GM18498 (cell line): ENCODE results near the gene ACKR3.

Experiments used
- ATAC-seq: cut with Tn5 transposase; IDR thresholded peaks from one replicate; pipeline ENCODE4 v1.9.1; 2021; ENCODE audit warnings: mild to moderate bottlenecking, moderate library complexity; ENCODE audit not compliant: unreplicated experiment

The ACKR3 gene

DNA sequence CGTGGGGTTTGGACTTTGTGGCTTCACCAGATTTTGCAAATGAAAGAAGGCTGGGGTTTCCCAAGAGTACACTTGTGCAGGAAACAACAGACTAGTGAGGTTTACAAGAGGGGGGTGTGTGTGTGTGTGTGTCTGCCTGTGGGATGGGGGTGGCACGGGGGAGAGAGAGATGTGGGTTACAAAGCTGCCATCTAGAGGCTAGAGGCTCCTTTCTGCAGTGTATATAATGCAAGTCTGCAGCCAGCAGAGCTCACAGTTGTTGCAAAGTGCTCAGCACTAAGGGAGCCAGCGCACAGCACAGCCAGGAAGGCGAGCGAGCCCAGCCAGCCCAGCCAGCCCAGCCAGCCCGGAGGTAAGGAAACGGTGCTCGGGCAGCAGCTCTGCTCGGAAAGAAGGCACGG is at the start of gene ACKR3:
TSS of gene ACKR3 (plus strand) at position 253 of the 401 bp plus-strand sequence. CDS start 10,641 bp downstream, outside the sequence.
- ATAC-seq: peak; percentile 89

DNA sequence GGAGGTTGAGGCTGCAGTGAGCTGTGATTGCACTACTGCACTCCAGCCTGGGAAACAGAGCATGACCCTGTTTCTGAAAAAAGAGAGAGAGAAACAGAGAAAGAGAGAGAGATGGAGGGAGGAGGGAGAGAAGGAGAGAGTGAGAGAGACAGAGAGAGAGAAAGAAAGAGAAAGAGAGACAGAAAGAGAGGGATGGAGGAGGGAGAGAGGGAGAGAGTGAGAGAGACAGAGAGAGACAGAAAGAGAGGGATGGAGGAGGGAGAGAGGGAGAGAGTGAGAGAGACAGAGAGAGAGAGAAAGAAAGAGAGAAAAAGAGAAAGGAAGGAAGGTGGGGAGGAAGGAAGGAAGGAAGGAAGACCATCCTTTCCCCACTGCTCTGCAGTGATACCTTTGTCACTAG is 48.1 kb upstream of the ACKR3 start:
- no peak for ATAC-seq

DNA sequence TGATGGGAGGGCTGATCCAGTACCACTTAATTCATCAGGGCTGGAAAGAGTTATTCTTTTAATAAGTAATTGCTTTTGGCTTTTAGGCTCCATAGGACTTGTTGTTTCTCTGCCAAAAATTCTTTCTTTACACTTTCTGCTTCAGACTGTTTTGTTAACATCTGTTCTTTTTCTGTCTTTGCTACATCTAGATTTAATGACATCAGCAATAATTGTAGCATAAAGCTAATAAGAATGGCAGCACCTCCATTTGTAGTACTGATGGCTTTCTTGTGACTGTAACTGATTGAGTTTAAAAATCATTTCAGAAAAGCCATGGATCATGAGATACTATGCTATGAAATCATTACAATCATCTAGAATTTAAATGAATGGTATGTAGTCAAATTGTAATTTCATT is 46.4 kb upstream of the ACKR3 start:
- no peak for ATAC-seq

DNA sequence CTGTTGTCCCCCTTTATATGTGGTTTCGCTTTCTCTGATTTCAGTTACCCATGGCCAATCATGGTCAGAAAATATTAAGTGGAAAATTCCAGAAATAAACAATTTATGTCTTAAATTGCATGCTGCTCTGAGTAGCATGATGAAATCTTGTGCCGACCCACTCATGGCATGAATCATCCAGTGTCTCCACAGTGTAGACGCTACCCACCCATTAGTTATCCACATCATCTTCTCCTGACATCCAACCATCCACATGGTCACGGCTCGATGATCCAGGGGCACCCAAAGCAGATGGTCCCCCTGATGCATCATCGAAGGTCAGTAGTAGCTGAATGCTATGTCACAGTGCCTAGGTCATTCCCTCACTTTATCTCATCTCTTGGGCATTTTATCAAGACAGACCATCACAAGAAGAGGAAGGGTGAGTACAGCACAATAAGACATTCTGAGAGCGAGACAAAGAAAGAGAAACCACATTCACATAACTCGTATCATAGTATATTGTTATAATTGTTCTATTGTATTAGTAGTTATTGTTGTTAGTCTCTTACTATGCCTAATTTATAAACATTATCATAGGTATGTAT is 44.1 kb upstream of the ACKR3 start:
- no peak for ATAC-seq

DNA sequence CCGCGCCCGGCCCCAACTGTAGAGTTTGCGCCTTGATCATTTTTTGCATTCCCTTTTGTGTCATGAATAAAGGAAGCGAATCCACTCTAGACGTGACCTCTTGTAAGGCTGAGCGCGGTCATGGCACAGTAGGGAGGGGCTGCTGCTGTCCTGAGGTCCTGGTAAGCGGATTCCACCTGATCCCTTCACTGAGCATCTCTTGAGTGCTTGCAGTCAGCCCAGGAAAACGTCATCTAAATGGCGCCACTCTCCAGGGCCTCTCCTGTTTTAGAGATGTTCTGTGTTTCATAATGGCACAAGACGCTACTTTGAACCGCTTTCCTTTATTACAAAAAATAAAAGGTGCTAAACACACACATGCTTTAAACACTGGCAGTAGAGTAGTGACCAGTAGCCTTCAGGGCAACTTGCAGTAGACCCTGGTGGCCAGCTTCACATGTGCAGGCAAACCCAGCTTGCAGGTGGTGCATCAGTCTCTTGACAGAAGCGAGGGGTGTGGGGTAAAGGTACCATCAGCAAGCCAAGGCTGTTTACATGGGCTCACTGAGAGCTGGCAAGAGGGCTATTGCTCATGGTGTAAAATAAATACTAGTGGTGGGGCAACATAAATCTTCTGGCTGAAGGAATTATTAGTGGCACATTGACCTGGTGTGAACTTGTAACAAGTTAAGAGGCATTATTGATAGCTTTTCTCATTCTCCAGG is 43.0 kb upstream of the ACKR3 start:
- no peak for ATAC-seq

DNA sequence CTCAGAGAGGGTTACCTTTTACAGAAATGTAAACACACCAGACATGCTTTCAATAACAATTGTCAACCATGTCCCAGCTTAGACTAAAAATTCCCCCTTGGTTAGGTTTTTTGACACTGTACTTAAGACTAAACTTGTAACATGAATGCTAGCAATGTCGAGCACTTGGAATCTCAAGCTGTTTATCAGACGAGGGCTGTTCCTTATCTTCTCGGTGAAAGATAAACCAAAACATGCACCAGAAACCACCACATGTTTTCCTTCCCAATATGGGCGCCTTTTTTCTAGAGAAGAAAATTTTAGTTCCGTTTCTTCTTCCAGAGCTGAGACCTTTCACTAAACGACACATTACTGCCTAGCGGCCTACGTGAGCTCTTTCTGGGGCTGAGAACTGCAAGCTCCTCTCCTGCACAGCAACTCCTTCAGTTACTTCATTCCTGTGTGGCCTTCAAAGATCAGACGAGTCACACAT is 42.4 kb upstream of the ACKR3 start:
- ATAC-seq: no peak

DNA sequence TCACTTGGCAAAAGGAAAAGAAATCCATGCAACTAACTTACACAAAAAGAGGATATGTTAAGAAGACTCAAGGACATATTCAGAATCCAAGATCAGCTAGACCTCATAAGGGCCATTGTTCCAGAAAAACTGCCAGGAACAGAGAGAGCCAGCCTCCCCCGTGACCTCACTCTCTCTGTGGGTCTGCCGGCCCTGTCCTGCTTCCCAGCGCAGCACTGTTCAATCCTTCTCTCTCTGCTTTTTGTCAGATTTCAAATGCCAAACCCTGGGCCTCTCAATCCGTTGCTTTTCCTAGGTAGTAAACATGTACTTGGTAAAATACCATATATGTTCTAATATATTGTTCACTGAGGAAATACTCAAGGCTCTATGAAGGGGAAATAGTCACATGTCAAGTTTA is 40.0 kb upstream of the ACKR3 start:
- no peak for ATAC-seq

DNA sequence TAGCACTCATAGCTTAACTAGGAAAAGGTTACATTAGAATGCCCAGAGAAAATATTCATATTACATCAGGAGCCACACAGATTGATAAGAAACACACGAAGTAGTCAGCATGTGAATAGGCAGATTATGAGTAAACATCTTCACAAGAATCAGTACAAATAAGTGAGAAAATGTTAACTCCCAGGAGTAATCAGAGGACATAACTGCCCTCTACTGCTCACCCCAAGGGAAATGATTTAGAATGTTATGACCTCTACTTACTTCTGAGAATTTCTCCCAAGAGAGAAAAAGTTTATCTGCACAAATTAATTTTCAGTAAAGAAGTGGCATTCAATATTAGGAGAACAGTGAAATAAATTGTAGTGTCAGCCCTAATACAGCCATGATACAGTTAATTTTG is 39.1 kb upstream of the ACKR3 start:
- no peak for ATAC-seq

DNA sequence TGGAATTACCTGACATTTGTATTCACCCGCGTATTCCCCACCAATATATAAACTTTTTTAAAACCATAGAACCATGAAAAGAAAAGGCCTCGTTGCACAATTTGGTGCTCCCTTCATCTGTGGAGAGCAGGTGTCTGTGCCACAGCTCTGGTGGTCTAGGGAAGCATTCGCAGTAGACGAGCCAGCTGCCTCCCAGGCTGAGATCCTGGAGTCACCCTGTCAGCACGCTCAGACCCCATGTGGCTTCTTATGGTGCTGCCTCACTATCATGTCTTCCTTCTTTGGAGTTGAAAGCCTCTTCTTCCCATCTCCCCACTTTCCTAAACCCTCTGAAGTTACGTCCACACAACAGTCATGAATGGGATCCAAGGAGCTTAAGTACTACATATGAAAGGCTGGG is 38.4 kb upstream of the ACKR3 start:
- no peak for ATAC-seq

DNA sequence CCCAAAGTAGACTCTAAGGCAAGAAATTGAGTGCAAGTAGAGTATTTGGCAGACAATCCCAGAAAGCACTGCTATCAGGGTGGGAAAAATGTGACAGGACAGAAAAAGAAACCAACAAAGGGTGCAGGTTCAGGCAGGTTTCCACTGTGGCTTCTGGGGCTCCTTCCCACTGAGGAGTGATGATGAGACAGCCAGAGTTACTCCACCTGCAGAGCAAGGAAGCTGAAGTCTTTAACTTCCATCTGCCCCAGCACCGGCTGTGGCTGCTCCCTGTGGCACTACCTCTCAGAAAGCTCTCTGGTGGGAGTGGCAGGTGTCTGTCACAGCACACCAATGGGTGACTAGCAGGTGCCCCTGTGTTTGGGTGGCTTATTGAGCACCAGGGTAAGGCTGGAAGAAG is 37.6 kb upstream of the ACKR3 start:
- no peak for ATAC-seq

DNA sequence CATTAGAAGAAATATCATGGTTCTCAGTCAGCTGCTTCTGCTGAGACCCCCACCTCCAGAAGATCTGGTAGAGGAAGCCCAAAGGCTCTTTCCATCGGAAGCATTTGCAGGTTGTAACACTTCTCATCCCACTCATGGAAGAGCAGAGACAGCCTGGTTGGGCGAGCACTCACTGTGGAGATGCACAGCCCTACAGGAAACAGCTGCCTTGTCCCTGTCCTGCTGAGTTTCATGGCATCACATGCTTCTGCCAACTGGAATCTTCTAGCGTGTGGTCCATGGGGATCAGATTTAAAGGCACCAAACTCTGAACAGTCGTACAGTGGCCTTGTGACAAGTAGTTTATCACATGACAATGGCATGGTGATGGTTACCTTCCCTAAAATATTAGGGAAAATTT is 36.3 kb upstream of the ACKR3 start:
- ATAC-seq: no peak

DNA sequence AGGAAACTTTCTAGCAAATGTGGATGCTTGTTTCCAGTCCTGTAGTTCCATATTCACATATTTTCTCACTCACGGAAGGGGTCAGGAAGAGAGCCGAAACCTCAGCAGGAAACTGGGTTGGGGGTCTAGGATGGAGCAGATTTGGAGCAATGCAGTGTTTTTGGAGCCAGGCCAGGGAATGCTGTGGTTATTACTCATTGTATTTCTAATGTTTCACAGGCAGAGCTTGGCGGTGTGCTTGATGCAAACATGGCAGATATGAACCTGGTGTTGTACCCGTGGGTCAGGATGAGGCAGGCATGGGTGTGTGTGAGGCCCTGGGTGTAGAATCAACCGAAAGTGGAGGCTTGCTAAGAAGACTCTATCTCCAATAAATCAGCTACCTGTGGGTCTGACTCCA is 34.6 kb upstream of the ACKR3 start:
- no peak for ATAC-seq

DNA sequence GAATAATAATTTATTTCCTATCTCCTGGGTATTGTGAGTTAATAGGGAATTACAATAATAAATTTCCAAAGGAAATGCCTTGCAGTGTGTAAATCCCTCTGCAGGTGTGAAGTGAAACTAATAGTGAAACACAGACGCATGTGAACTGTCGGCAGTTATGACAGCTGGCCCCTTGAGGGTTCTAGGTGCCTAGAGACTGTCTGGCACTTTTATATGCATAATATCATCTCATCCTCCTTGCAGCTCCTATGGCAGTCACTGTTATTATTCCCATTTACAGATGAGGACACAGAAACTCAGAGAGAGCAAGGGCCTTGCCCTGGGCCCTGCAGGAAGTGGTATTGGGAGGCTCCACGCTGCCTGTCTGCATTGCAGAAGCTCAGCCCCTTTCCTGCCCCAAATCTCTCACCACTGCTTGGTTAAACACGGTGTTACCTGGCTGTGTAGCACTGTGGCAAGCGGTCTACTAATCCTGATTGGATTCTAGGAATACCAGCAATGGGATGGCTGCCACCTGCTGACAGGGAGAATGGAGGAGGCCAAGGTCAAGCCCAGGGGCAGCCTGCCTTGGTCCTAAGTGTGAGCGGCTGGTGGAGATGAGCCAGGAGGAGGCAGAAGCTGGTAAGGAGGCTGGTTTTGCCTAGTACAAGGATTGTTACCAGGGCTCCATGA is 32.8 kb upstream of the ACKR3 start:
- peak; percentile 67 for ATAC-seq

DNA sequence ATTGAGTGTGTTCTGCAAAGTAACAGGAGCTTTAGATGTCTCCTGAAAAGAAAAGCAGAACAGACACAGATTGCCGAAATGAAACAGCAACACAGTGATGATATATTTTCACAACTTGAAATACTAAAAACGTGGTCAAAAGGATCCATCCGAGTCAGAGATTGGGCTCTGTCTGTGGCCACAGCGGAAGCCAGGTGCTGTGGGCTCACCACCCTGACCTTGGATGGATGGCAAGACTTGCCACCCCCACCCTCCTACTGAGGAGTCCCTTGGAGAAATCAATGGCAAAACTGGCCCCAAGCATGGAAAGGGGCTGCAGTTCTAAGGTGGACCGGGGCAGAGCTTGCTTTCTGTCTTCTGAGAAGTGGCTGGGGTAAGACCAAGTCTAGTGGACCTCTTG is 31.4 kb upstream of the ACKR3 start:
- ATAC-seq: peak; percentile 58

DNA sequence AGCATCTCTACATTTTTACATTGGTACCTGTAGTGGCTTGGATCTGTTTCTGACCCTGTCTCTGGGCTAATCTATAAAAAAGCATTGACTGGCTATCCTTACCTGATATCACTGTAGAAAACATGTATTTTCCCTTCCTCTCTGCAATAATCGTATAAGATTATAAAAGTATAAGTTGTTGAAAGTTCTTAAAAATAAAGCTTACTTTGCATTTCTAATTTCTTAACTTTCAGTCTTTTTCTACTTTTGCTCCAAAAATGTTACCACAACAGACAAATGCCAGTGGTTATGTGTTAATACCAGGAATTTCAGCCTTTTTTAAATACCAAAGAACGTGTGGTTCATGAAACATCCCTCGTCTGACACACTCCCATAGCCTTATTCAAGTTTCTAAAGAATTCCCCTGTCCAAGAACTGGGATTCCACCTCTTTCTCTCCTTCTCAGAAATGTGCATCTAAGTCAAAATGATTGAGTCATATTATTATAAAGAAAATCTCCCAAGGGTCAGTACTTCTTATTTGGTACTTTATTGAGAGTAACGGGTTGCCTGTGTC is 28.5 kb upstream of the ACKR3 start:
- no peak for ATAC-seq

DNA sequence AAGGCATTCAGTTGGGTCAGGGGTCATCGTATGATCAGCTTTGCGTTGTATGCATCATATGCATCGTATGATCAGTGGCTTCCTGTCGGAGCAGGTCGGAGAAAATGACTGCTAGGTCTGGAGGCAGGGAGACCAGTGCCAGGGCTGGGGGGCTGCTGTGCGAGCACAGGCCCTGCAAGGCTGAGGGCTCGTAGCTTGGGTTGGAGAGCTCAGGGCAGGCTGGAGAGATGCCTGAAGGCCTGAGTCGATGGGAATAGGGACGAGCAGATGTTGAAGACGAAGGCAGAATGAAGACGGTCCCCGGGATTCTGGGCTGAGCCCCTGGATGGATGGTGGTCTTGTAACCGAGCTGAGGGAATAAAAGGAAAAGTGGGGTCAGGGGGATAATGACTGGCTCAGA is 25.3 kb upstream of the ACKR3 start:
- no peak for ATAC-seq

DNA sequence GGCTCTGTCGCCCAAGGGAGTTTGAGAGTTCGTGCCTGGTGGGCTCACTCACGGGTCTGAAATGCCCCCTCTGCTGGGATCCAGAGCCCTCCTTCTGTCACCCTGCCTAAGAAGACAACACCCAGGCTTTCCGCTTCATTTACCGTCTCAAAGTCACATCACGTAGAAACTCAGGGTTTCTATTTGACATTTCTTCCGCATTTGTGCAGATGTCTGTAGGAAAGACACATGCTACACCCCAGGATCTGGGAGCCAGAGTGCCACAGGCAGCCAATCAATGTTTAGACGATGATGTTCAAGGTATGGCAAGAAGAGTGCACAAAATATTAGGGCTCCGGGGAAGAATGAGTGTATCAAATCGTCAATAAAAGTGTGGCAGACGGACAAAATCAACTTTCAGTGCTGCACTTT is 24.4 kb upstream of the ACKR3 start:
- peak; percentile 57 for ATAC-seq

DNA sequence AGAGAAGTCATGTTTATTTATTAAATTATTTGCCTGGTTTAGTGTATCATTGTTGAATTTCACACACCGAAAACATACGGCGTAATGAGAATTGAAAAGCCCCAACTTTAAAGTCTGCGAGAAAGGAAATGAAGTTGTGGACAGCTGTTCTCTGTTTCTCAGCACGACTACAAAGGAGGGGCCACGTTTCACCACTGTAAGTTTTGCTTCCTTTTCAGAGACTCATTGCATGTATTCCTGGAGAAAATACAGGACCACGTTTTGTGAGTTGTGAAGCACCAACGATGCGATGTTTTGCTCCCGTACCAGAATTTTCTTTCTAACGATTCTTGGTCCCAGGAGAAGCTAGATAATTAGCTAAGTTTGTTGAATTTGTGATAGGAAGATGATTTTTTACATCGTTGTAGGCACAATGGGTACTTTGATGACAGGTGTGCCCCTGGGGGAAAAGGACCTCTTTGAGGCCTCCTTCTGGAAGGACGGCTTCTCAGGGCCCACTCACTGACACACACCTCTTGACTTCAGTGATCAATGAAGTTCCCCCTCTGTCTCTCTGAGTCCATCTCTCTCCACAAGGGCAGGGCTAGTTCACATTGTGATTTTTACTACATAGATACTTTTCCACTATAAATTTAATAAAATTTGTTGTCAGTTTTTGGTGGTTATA is 23.7 kb upstream of the ACKR3 start:
- ATAC-seq: peak; percentile 72

DNA sequence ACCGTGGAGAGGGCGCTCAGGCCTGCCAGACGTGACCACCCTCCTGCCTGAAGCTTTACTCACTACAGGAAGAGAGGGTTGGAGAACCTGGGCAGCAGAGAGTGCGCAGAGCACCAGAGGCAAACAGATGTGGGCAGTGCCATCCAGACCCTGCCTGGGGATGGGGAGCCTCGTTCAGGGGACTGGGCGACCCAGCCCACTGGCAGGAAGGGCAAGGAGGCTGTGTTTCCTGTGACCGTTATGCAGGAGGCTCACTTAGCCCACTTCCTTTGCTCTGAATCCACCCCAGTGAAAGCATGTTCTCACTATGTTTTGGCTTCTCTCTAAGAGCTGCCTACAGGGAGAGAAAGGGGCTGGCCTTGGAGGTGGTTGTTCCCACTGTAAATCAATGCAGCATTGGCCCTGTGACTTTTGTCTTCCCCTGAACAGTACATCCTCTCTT is 23.0 kb upstream of the ACKR3 start:
- ATAC-seq: no peak

DNA sequence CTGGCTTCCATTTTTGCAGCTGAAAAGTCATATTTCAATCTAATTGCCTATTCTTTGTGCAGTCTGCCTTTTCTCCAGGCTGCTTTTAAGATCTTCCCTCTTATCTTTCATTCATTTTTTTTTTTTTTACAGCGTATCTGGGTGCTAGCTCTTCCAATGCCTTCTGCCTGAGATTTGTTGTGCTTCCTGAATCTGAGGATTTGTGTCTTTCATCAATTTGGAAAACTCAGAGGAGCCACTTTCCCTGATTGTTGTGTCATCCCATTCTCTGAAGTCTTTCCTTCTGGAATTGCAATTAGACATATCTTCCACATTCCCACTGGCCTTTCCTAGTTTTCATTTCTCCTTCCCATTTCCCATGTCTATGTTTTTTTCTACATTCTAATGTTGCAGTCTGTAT is 21.9 kb upstream of the ACKR3 start:
- ATAC-seq: no peak

DNA sequence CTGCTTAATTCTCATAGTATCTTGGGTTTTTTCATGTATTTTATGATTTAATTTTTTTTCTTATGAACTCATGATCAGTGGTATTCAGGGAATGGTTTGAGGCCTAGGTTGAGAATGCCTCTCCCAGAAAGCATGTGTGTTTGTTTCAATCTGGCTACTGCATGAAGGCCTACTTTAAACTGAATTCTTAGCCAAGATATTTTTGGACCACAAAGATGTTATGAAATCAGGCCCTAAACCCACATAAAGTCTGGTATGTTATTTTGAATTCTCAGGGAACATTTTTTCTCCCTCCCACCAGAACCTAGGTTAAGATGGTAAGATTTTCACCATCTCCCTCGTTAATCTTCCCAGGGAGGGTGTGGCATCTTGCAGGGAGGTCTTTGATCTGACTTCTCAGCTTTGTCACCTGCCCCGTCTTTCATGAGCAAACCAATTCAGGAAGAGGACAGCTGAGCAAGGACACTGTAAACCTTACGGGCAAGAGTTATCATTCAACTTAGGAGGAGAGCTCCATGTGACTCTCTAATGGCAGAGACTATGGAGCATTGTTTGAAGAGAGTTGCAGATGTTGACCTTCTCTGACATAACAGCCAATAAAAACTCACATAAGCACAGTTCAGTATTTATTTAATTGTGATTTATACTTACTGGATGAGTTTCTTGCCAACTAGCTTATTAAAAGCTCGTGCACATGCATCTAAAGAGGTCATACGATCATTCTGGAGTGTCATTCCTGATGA is 21.3 kb upstream of the ACKR3 start:
- no peak for ATAC-seq
